Mucosa of rectum (tissue), 2 donors: ENCODE results near the gene HTT-AS.

ENCODE experiments used
- H3K27ac ChIP-seq, 2 donors: one replicate each; pipeline ENCODE4 v1.7.0; 2013; ENCODE audit warnings: inconsistent platforms in 2 of 2, low read depth in 2 of 2, low read length in 2 of 2
- H3K27me3 ChIP-seq, 2 donors: one replicate each; pipeline ENCODE4 v1.7.0; 2013; ENCODE audit warnings: low read length in 2 of 2; ENCODE audit not compliant: control insufficient read depth in 2 of 2, insufficient read depth in 2 of 2
- H3K36me3 ChIP-seq, 2 donors: one replicate each; pipeline ENCODE4 v1.7.0; 2013; ENCODE audit warnings: low read length in 2 of 2; ENCODE audit not compliant: control insufficient read depth in 2 of 2, insufficient read depth in 2 of 2
- H3K4me1 ChIP-seq, 2 donors: one replicate each; pipeline ENCODE4 v1.7.0; 2013; ENCODE audit warnings: low read length in 2 of 2, mild to moderate bottlenecking in 1 of 2; ENCODE audit not compliant: control insufficient read depth in 2 of 2, insufficient read depth in 2 of 2
- H3K4me3 ChIP-seq, 2 donors: one replicate each; pipeline ENCODE4 v1.7.0; 2013; ENCODE audit warnings: low read length in 2 of 2
- H3K9ac ChIP-seq, 2 donors: one replicate each; pipeline ENCODE4 v1.7.0; 2013; ENCODE audit warnings: low read length in 2 of 2, low read depth in 1 of 2, mild to moderate bottlenecking in 1 of 2
- H3K9me3 ChIP-seq, 2 donors: one replicate each; pipeline ENCODE4 v1.7.0; 2013; ENCODE audit warnings: low read length in 2 of 2; ENCODE audit not compliant: control insufficient read depth in 2 of 2
- donor health status: healthy.
- donor health status: Normal muscosa, but diverticular disease.

HTT-AS gene

GRCh38 chr4:3016961-3017360, 57.4 kb downstream of the HTT-AS start:
- no peak overlapping the region for H3K9ac ChIP-seq

GRCh38 chr4:3013839-3014350, 60.4 kb downstream of the HTT-AS start:
- no peaks in the 10 kb centered on the region for H3K9me3 ChIP-seq
- no peaks in the 10 kb centered on the region for H3K27me3 ChIP-seq
- no peak overlapping the region for H3K4me3 ChIP-seq
- H3K36me3 ChIP-seq: no peaks in the 10 kb centered on the region
- no peak overlapping the region for H3K27ac ChIP-seq
- no peaks in the 10 kb centered on the region for H3K4me1 ChIP-seq
- no peak overlapping the region for H3K9ac ChIP-seq

More at GRCh38 chr4:3016961-3017360, 57.4 kb downstream of the HTT-AS start:
- H3K4me3 ChIP-seq: no peak overlapping the region
- H3K36me3 ChIP-seq: no peaks in the 10 kb centered on the region
- no peaks in the 10 kb centered on the region for H3K27me3 ChIP-seq
- no peak overlapping the region for H3K27ac ChIP-seq
- H3K4me1 ChIP-seq: no peaks in the 10 kb centered on the region
- no peaks in the 10 kb centered on the region for H3K9me3 ChIP-seq
